Psoas muscle (tissue), 8 donors: ENCODE results near the gene CSNK2A3. TPM values are rescaled to one million over a fixed set of nuclear protein-coding genes. Genes with fewer than 3 reads are reported as not detected.
A peak's percentile ranks its signal among the peaks of the same experiment; 100 is the strongest.

ENCODE experiments used
- ATAC-seq, 4 donors: fragments of 200-7000 bp; cut with Tn5 transposase; one replicate each; pipeline ENCODE4 v1.9.1; 2020; ENCODE audit warnings: moderate library complexity in 3 of 4, mild to moderate bottlenecking in 2 of 4
- DNase-seq, 2 donors: peaks; one replicate each; pipeline ENCODE4 v3.0.0-alpha.2; 2020
- H3K27ac ChIP-seq: fragments of 200-600 bp; one replicate; pipeline ENCODE4 v1.8.0; 2022
- H3K27me3 ChIP-seq, 3 donors: fragments of 200-600 bp in 1 of 3; one replicate each; pipeline versions ENCODE4 v1.6.1 to v1.8.0; 2013 to 2022; ENCODE audit warnings: low read length in 2 of 3, mild to moderate bottlenecking in 2 of 3, moderate library complexity in 1 of 3; ENCODE audit not compliant: insufficient read depth in 3 of 3
- H3K36me3 ChIP-seq, 2 donors: fragments of 200-600 bp in 1 of 2; one replicate each; pipeline versions ENCODE4 v1.6.1 to v1.8.0; 2013 to 2022; ENCODE audit warnings: low read depth in 1 of 2, mild to moderate bottlenecking in 1 of 2, moderate library complexity in 1 of 2; ENCODE audit not compliant: insufficient read depth in 1 of 2
- H3K4me1 ChIP-seq: fragments of 200-600 bp; one replicate; pipeline ENCODE4 v1.8.0; 2022
- H3K4me3 ChIP-seq: fragments of 200-600 bp; one replicate; pipeline ENCODE4 v1.8.0; 2022; ENCODE audit warnings: mild to moderate bottlenecking
- H3K9me3 ChIP-seq: fragments of 200-600 bp; one replicate; pipeline ENCODE4 v1.8.0; 2022
- CTCF ChIP-seq: fragments of 200-600 bp; IDR thresholded peaks from one replicate; pipeline ENCODE4 v1.8.0; 2022; ENCODE audit warnings: antibody characterized with exemption
- WGBS, 3 donors: extraction: QIAGEN DNeasy Blood & Tissue Kit; methylation state at CpG; one replicate each; pipeline versions ENCODE4 v1.1.6 to v1.1.7; 2013; 5-methylcytosine and 5-hydroxymethylcytosine counted together
- intact Hi-C, 2 donors: fragments of 100-400 bp; cut with DNase I; formaldehyde crosslinking; loops; one replicate each; pipeline versions ENCODE4 v1.11.0 to v1.14.2; 2022
- polyA plus RNA-seq, 3 donors: library from polyadenylated mRNA; stranded (reverse); fragments of 200-250 nt; gene quantifications; one replicate each; pipeline ENCODE4 v1.2.3, GENCODE V29; 2013
- total RNA-seq, 4 donors: library from RNA; stranded (reverse); fragmentation: NEBNext Ultra II Directional in 2 of 4; extraction: Animal tissue kit (Norgen Biotek cat#: 25700) in 2 of 4; gene quantifications; one replicate each; pipeline versions ENCODE4 v1.2.1 to v1.2.4, GENCODE V29; 2021 to 2023
- donor health status: healthy with polysubstance abuse.
- donor health status: DM: no; HTN: no; CAD: no; lungs with moderate emphysema.
- donor health status: Bipolar disorder and iron deficiency.
- donor health status: healthy.
- donor health status: DM: yes; HTN: yes; CAD: no.
- donor health status: DM: no; HTN: no; CAD: no.
- donor health status: DM: no; HTN: no; CAD: no.
- donor health status: DM: yes; HTN: yes; CAD: no.

CSNK2A3 gene
- total and polyA plus RNA-seq, 7 donors: 0.52 to 2.0 (median 1.3) TPM; not detected in 1

DNA sequence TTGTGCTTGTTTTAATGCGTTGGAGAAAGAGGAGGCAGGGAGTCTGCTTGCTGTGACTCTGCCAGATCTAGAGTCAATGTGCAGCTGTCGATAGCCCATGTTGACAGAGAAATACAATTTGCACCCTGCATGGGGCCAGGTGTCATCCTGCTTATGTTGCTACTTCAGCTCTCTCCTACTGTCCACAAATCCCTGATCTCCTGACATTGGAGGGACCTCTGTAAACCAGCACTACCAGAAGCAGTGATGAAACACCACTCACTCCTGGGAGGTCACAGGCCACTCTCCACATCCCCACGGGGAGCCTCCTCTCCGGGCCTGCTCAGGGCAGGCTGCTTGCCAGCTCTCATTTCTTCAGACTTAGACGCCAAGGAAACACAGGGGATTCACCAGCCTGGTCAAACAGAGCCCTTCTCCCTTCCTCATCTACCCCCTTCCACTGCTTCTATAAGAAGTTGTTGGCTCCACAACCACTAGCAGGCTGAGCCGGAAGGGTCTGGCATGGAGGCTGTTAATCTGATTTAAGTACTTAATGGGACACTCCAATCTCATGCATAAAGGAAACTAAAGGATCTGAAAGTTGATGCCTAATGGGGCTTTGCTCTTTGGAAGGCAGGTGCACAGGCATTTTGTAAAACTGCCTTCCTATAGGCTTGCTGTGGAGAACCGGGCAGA lies 29.9 kb upstream of the CSNK2A3 start:
- DNase-seq (no peak), ATAC-seq (no peak)
- Histone ChIP-seq H3K4me3 (no peak overlapping the region), H3K4me1 (peaks cover 9% of the 10 kb centered on the region), H3K9me3 (no peaks in the 10 kb centered on the region), H3K27ac (no peak overlapping the region), H3K36me3 (no peaks in the 10 kb centered on the region), H3K27me3 (no peaks in the 10 kb centered on the region)
- TF ChIP-seq CTCF: no peak
- intact Hi-C loops: no loop called here
- 52 to 70% (median 54%) methylated on average over 7 of the region's 7 CpGs for WGBS, 3 donors

- H3K4me3 ChIP-seq: no peak overlapping the region
- no peak for TF ChIP-seq CTCF
- H3K9me3 ChIP-seq: no peaks in the 10 kb centered on the region
- intact Hi-C loops: no loop called here
- no peak for DNase-seq
- no peak overlapping the region for H3K27ac ChIP-seq
- WGBS, 3 donors: 82 to 87% (median 84%) methylated on average over 6 of the region's 6 CpGs
- no peaks in the 10 kb centered on the region for H3K36me3 ChIP-seq
- no peaks in the 10 kb centered on the region for H3K27me3 ChIP-seq
- no peak for ATAC-seq
- no peaks in the 10 kb centered on the region for H3K4me1 ChIP-seq
Measured at GRCh38 chr11:11381471-11382105, 28.5 kb upstream of the CSNK2A3 start.

GRCh38 chr11:11380883-11381282 lies 27.8 kb upstream of the CSNK2A3 start:
- WGBS, 3 donors: 30 to 51% (median 31%) methylated on average over 3 of the region's 3 CpGs
- no peak for DNase-seq
- TF ChIP-seq CTCF: no peak
- no peaks in the 10 kb centered on the region for H3K9me3 ChIP-seq
- intact Hi-C loops: no loop called here
- no peak overlapping the region for H3K27ac ChIP-seq
- H3K4me3 ChIP-seq: no peak overlapping the region
- no peaks in the 10 kb centered on the region for H3K36me3 ChIP-seq
- peak in 3 of 4 donors; percentile 56 to 79 (median 77) for ATAC-seq
- H3K4me1 ChIP-seq: no peaks in the 10 kb centered on the region
- no peaks in the 10 kb centered on the region for H3K27me3 ChIP-seq

GRCh38 chr11:11380340-11380739 lies 27.3 kb upstream of the CSNK2A3 start:
- Histone ChIP-seq H3K4me3 (no peak overlapping the region), H3K36me3 (no peaks in the 10 kb centered on the region), H3K4me1 (no peaks in the 10 kb centered on the region), H3K27ac (no peak overlapping the region), H3K9me3 (no peaks in the 10 kb centered on the region), H3K27me3 (no peaks in the 10 kb centered on the region)
- TF ChIP-seq CTCF: no peak
- WGBS, 3 donors: 97 to 100% (median 100%) methylated on average over 2 of the region's 2 CpGs
- intact Hi-C loops: no loop called here
- DNase-seq (no peak), ATAC-seq (no peak)
